GM23338 (cell line): ENCODE data around the gene FAT1.

Source experiments
- CREB1 ChIP-seq: fragments of 250-450 bp; sonication (Bioruptor Pico); IDR thresholded peaks from 2 replicates; pipeline ENCODE4 v1.5.0; 2020; ENCODE audit warnings: low read depth, mild to moderate bottlenecking, moderate library complexity
- JUNB ChIP-seq: IDR thresholded peaks from one replicate; pipeline ENCODE4 v1.6.1; 2016; ENCODE audit warnings: antibody characterized with exemption; ENCODE audit not compliant: unreplicated experiment
- POLR2AphosphoS5 ChIP-seq: IDR thresholded peaks from 2 replicates; pipeline ENCODE4 v1.6.1; 2016; ENCODE audit warnings: antibody characterized with exemption, low read depth
- ZNF114 ChIP-seq: fragments of 250-450 bp; sonication (Bioruptor Pico); IDR thresholded peaks from 2 replicates; pipeline ENCODE4 v1.5.0; 2020; ENCODE audit warnings: mild to moderate bottlenecking, moderate library complexity
- TF ChIP-seq, protein P1 (sequence below), 2 experiments: fragments of 200-600 bp in 1 of 2; sonication (generic) in 1 of 2; conservative IDR thresholded peaks; 2 replicates each; pipeline versions ENCODE4 v1.5.1 to v1.6.1; 2016 to 2017; ENCODE audit warnings: antibody characterized with exemption in 2 of 2, low read depth in 2 of 2, mild to moderate bottlenecking in 2 of 2, moderate library complexity in 1 of 2

DNA sequence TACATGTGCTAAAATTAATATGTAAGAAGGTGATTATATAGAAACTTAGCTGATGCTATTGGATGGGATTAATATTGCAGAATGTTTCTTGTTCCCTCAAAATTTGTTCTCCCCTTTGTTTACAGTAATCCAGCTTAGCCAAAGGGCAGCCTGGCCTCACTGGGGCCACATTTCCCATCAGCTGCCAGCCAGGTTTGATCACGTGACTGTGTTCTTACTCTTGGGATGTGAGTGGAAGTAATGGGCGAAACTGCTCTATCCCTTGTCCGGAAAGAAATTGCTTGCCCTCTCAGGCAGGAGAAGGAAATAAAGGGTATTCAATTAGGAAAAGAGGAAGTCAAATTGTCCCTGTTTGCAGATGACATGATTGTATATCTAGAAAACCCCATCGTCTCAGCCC is 44.1 kb upstream of the FAT1 start:
- no peak for TF ChIP-seq JUNB
- no peak for TF ChIP-seq POLR2AphosphoS5
- TF ChIP-seq, protein P1, sequence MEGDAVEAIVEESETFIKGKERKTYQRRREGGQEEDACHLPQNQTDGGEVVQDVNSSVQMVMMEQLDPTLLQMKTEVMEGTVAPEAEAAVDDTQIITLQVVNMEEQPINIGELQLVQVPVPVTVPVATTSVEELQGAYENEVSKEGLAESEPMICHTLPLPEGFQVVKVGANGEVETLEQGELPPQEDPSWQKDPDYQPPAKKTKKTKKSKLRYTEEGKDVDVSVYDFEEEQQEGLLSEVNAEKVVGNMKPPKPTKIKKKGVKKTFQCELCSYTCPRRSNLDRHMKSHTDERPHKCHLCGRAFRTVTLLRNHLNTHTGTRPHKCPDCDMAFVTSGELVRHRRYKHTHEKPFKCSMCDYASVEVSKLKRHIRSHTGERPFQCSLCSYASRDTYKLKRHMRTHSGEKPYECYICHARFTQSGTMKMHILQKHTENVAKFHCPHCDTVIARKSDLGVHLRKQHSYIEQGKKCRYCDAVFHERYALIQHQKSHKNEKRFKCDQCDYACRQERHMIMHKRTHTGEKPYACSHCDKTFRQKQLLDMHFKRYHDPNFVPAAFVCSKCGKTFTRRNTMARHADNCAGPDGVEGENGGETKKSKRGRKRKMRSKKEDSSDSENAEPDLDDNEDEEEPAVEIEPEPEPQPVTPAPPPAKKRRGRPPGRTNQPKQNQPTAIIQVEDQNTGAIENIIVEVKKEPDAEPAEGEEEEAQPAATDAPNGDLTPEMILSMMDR (conservative IDR thresholded peaks at IDR 0.05; ENCODE audit: low read depth in 2 of 2): no peak
- no peak for TF ChIP-seq CREB1 (CRISPR knock-in tag)
- no peak for TF ChIP-seq ZNF114 (CRISPR knock-in tag)
